Measurements from ENCODE around the gene LONP2.

LONP2 gene

GRCh38 chr16:48382131-48382530, 138.0 kb downstream of the LONP2 start:
- DNase-seq (ENCODE audit: low read depth, low spot score): no peak
- in situ Hi-C loops (cut with HindIII; ENCODE audit: low sequenced_read_pairs): no loop called here
- H3K4me3 ChIP-seq (ENCODE audit: low read depth, low read length): no peak overlapping the region
- TF ChIP-seq CTCF (IDR thresholded peaks at IDR 0.05; ENCODE audit: low read depth, low read length): no peak

GRCh38 chr16:48383009-48383876, 139.1 kb downstream of the LONP2 start:
- peak overlapping the region; percentile 76 for H3K4me3 ChIP-seq (ENCODE audit: low read depth, low read length)
- TF ChIP-seq CTCF (IDR thresholded peaks at IDR 0.05; ENCODE audit: low read depth, low read length): no peak
- DNase-seq (ENCODE audit: low read depth, low spot score): no peak

GRCh38 chr16:48383877-48384519, 139.9 kb downstream of the LONP2 start:
- H3K4me3 ChIP-seq (ENCODE audit: low read depth, low read length): peak overlapping the region; percentile 76
- in situ Hi-C loops (cut with HindIII; ENCODE audit: low sequenced_read_pairs): no loop called here
- peak; percentile 42 for DNase-seq (ENCODE audit: low read depth, low spot score)
- TF ChIP-seq CTCF (IDR thresholded peaks at IDR 0.05; ENCODE audit: low read depth, low read length): no peak

More at GRCh38 chr16:48383009-48383876, 139.1 kb downstream of the LONP2 start:
- in situ Hi-C loops (cut with HindIII; ENCODE audit: low sequenced_read_pairs): no loop called here

GRCh38 chr16:48384520-48385252, 140.6 kb downstream of the LONP2 start:
- in situ Hi-C loops (cut with HindIII; ENCODE audit: low sequenced_read_pairs): no loop called here
- DNase-seq (ENCODE audit: low read depth, low spot score): peak; percentile 36
- TF ChIP-seq CTCF (IDR thresholded peaks at IDR 0.05; ENCODE audit: low read depth, low read length): no peak
- peak overlapping the region; percentile 76 for H3K4me3 ChIP-seq (ENCODE audit: low read depth, low read length)

- peak; percentile 73 for DNase-seq (ENCODE audit: low read depth, low spot score)
- TF ChIP-seq CTCF (IDR thresholded peaks at IDR 0.05; ENCODE audit: low read depth, low read length): no peak
- in situ Hi-C loops (cut with HindIII; ENCODE audit: low sequenced_read_pairs): no loop called here
- H3K4me3 ChIP-seq (ENCODE audit: low read depth, low read length): peak within 1 kb of the TSS; percentile 76
These were observed 141.4 kb downstream of the LONP2 start, which contains the start of gene SIAH1 for GRCh38 chr16:48385253-48386150. Gene SIAH1, minus strand, starts transcription at chr16:48385413. Its CDS starts 22,985 bp downstream, at chr16:48362428.
